Dedifferentiated amniotic fluid mesenchymal stem cell (primary cell): ENCODE data around the gene POLR2I.
"Not testable (repeated sequence)": the region's sequence is repeated elsewhere in the genome, so short reads cannot be mapped to it uniquely, and the experiment has no call there.

Experiments
- DNase-seq: peaks from one replicate; pipeline ENCODE4 v3.0.0-alpha.2; 2016; ENCODE audit errors: extremely low spot score

POLR2I gene

GRCh38 chr19:36100476-36100875 is 14.2 kb downstream of the POLR2I start:
- no peak for DNase-seq

GRCh38 chr19:36099166-36099785 is 15.4 kb downstream of the POLR2I start:
- DNase-seq: no peak

- no peak for DNase-seq
Measured at GRCh38 chr19:36097036-36097435, 17.6 kb downstream of the POLR2I start.

- DNase-seq: no peak
Measured at GRCh38 chr19:36093687-36094086, 21.0 kb downstream of the POLR2I start.

GRCh38 chr19:36093146-36093662 is 21.5 kb downstream of the POLR2I start:
- no peak for DNase-seq

GRCh38 chr19:36092566-36092965 is 22.1 kb downstream of the POLR2I start:
- DNase-seq: no peak

- DNase-seq: no peak
Measured at GRCh38 chr19:36090910-36091695, 23.6 kb downstream of the POLR2I start.

GRCh38 chr19:36089847-36090246 is 24.8 kb downstream of the POLR2I start:
- no peak for DNase-seq

GRCh38 chr19:36086326-36086725 is 28.3 kb downstream of the POLR2I start:
- DNase-seq: no peak

- DNase-seq: no peak
Measured at GRCh38 chr19:36084231-36085009, 30.3 kb downstream of the POLR2I start.

GRCh38 chr19:36082916-36083315 is 31.8 kb downstream of the POLR2I start:
- DNase-seq: no peak

- DNase-seq: no peak
Measured at GRCh38 chr19:36081894-36082293, 32.8 kb downstream of the POLR2I start.

GRCh38 chr19:36081385-36081784 is 33.3 kb downstream of the POLR2I start:
- no peak for DNase-seq

- DNase-seq: no peak
Measured at GRCh38 chr19:36079389-36079945, 35.2 kb downstream of the POLR2I start.

- DNase-seq: no peak
Measured at GRCh38 chr19:36073121-36073876, 41.4 kb downstream of the POLR2I start.

- DNase-seq: no peak
Measured at GRCh38 chr19:36072081-36072480, 42.6 kb downstream of the POLR2I start.

GRCh38 chr19:36068810-36069499 is 45.7 kb downstream of the POLR2I start:
- DNase-seq: not testable (repeated sequence)

- DNase-seq: no peak
Measured at GRCh38 chr19:36067681-36068080, 47.0 kb downstream of the POLR2I start.

GRCh38 chr19:36064826-36065225 is 49.8 kb downstream of the POLR2I start:
- DNase-seq: no peak
